Suprapubic skin (tissue), 4 donors: ENCODE data around the gene RNF121. TPM values are rescaled to one million over a fixed set of nuclear protein-coding genes. Genes with fewer than 3 reads are reported as not detected.

ENCODE experiments used
- DNase-seq, 2 donors: peaks; one replicate each; pipeline ENCODE4 v3.0.0-alpha.2; 2019; ENCODE audit warnings: low spot score in 2 of 2
- H3K27ac ChIP-seq: fragments of 200-600 bp; sonication (generic); one replicate; pipeline ENCODE4 v1.5.1; 2019
- H3K27me3 ChIP-seq: fragments of 200-600 bp; sonication (generic); one replicate; pipeline ENCODE4 v1.5.1; 2019
- H3K36me3 ChIP-seq: fragments of 200-600 bp; sonication (generic); one replicate; pipeline ENCODE4 v1.5.1; 2019
- H3K4me1 ChIP-seq: fragments of 200-600 bp; sonication (generic); one replicate; pipeline ENCODE4 v1.5.1; 2019
- H3K4me3 ChIP-seq: fragments of 200-600 bp; sonication (generic); one replicate; pipeline ENCODE4 v1.5.1; 2019; ENCODE audit warnings: mild to moderate bottlenecking
- H3K9me3 ChIP-seq: fragments of 200-600 bp; sonication (generic); one replicate; pipeline ENCODE4 v1.5.1; 2019
- EP300 ChIP-seq: sonication (generic); formaldehyde crosslinking; IDR thresholded peaks from one replicate; pipeline ENCODE4 v1.6.1; 2017; ENCODE audit warnings: antibody characterized with exemption
- POLR2A ChIP-seq, 2 donors: fragments of 450-650 bp; IDR thresholded peaks; one replicate each; pipeline ENCODE4 v1.6.1; 2017; ENCODE audit warnings: antibody characterized with exemption in 2 of 2, mild to moderate bottlenecking in 2 of 2, moderate library complexity in 2 of 2
- POLR2AphosphoS5 ChIP-seq, 3 donors: sonication (generic); formaldehyde crosslinking; IDR thresholded peaks; one replicate each; pipeline ENCODE4 v1.6.1; 2017; ENCODE audit warnings: antibody characterized with exemption in 3 of 3
- WGBS: methylation state at CpG from one replicate; pipeline ENCODE4 v1.1.5; 2018; 5-methylcytosine and 5-hydroxymethylcytosine counted together
- total RNA-seq, 4 donors: library from RNA; depleted of rRNA; stranded (reverse); fragments of >200 nt; gene quantifications; one replicate each; pipeline ENCODE4 v1.1.0, GENCODE V29; 2016
- TF ChIP-seq, protein P1 (sequence below), 2 donors: fragments of 200-600 bp in 1 of 2; fragments of 450-650 bp in 1 of 2; sonication (generic) in 1 of 2; IDR thresholded peaks; one replicate each; pipeline ENCODE4 v1.5.1; 2016 to 2019; ENCODE audit warnings: antibody characterized with exemption in 2 of 2, mild to moderate bottlenecking in 1 of 2, moderate library complexity in 1 of 2

The RNF121 gene
- total RNA-seq, 4 donors from 2014 or later = 19.6 to 36.0 (median 26.3) TPM

GRCh38 chr11:71947498-71947897, 18.7 kb downstream of the RNF121 start:
- no peaks in the 10 kb centered on the region for H3K27me3 ChIP-seq
- no peaks in the 10 kb centered on the region for H3K9me3 ChIP-seq
- H3K36me3 ChIP-seq = no peaks in the 10 kb centered on the region
- no peak overlapping the region for H3K27ac ChIP-seq
- TF ChIP-seq POLR2A (IDR thresholded peaks at IDR 0.05) = no peak
- no peak for TF ChIP-seq EP300
- TF ChIP-seq POLR2AphosphoS5 (IDR thresholded peaks at IDR 0.05) = no peak
- TF ChIP-seq, protein P1, sequence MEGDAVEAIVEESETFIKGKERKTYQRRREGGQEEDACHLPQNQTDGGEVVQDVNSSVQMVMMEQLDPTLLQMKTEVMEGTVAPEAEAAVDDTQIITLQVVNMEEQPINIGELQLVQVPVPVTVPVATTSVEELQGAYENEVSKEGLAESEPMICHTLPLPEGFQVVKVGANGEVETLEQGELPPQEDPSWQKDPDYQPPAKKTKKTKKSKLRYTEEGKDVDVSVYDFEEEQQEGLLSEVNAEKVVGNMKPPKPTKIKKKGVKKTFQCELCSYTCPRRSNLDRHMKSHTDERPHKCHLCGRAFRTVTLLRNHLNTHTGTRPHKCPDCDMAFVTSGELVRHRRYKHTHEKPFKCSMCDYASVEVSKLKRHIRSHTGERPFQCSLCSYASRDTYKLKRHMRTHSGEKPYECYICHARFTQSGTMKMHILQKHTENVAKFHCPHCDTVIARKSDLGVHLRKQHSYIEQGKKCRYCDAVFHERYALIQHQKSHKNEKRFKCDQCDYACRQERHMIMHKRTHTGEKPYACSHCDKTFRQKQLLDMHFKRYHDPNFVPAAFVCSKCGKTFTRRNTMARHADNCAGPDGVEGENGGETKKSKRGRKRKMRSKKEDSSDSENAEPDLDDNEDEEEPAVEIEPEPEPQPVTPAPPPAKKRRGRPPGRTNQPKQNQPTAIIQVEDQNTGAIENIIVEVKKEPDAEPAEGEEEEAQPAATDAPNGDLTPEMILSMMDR (IDR thresholded peaks at IDR 0.05) = no peak
- H3K4me1 ChIP-seq = no peaks in the 10 kb centered on the region
- 89% methylated on average over 3 of the region's 3 CpGs for WGBS
- no peak overlapping the region for H3K4me3 ChIP-seq
- DNase-seq = no peak

DNA sequence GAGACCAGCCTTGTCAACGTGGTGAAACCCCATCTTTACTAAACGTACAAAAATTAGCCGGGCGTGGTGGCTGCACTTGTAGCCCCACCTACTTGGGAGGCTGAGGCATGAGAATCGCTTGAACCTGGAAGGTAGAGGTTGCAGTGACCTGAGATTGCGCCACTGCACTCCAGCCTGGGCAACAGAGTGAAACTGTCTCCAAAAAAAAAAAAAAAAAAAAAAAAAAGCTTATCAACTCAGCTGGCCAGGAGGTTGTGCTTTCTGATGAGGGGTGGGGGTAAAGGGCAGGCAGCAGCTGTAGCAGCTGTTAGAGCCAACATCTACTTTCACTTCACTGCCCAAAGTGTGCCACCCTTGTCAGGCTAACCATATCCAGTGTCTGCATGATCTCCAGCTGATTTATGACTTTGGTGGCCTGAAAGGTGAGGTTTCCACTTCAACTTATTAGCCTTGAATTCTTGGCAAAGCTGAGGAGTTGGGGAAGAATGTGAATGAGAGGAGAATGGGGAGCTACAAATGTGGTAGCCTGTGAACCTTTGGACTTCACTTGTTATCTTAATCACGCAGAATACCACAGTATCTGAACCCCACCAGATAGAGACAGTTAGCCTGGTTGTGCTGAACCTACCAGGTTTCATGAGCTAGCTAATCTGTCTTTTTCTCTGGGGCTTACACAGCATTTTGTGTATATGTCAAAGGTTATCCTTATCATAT, 19.6 kb downstream of the RNF121 start:
- no peak overlapping the region for H3K4me3 ChIP-seq
- no peaks in the 10 kb centered on the region for H3K36me3 ChIP-seq
- H3K27me3 ChIP-seq = no peaks in the 10 kb centered on the region
- no peak for DNase-seq
- no peak overlapping the region for H3K27ac ChIP-seq
- H3K4me1 ChIP-seq = no peaks in the 10 kb centered on the region
- no peaks in the 10 kb centered on the region for H3K9me3 ChIP-seq
- TF ChIP-seq, protein P1 (IDR thresholded peaks at IDR 0.05) = no peak
- TF ChIP-seq POLR2AphosphoS5 (IDR thresholded peaks at IDR 0.05) = no peak
- no peak for TF ChIP-seq POLR2A (IDR thresholded peaks at IDR 0.05)
- TF ChIP-seq EP300 = no peak
- WGBS = 86% methylated on average over 7 of the region's 7 CpGs

GRCh38 chr11:71949034-71949433, 20.2 kb downstream of the RNF121 start:
- 90% methylated on average over 6 of the region's 6 CpGs for WGBS
- DNase-seq = no peak
- no peaks in the 10 kb centered on the region for H3K27me3 ChIP-seq
- TF ChIP-seq EP300 (no peak), POLR2AphosphoS5 (IDR thresholded peaks at IDR 0.05) (no peak), POLR2A (IDR thresholded peaks at IDR 0.05) (no peak)
- TF ChIP-seq, protein P1 (IDR thresholded peaks at IDR 0.05) = no peak
- no peak overlapping the region for H3K27ac ChIP-seq
- H3K9me3 ChIP-seq = no peaks in the 10 kb centered on the region
- H3K4me1 ChIP-seq = no peaks in the 10 kb centered on the region
- no peaks in the 10 kb centered on the region for H3K36me3 ChIP-seq
- H3K4me3 ChIP-seq = no peak overlapping the region

DNA sequence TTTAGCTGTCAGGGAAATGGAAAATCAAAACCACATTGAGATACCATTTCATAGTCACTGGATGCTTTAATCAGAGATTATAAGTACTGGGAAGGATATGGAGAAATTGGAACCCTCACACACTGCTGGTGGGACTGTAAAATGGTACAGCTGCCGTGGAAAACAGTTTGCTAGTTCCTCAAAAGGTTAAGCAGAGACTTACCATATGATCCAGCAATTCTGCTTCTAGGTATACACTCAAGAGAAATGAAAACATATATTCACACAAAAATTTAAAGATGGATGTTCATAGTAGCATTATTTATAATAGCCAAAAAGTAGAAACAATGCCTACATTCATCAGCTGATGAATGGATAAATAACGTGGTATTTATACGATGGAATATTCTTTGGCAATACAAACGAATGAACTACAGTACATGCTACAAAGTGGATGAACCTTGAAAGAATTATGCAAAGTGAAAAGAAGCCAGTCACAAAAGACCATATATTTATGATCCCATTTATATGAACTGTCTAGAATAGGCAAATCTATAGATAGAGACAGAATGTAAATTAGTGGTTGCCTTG, 23.0 kb downstream of the RNF121 start:
- WGBS = 81% methylated on average over 4 of the region's 4 CpGs
- Histone ChIP-seq H3K9me3 (no peaks in the 10 kb centered on the region), H3K4me3 (no peak overlapping the region), H3K27ac (no peak overlapping the region), H3K4me1 (no peaks in the 10 kb centered on the region), H3K27me3 (no peaks in the 10 kb centered on the region), H3K36me3 (no peaks in the 10 kb centered on the region)
- TF ChIP-seq POLR2A (IDR thresholded peaks at IDR 0.05) (no peak), POLR2AphosphoS5 (IDR thresholded peaks at IDR 0.05) (no peak)
- TF ChIP-seq, protein P1 (IDR thresholded peaks at IDR 0.05) = no peak
- DNase-seq = no peak

DNA sequence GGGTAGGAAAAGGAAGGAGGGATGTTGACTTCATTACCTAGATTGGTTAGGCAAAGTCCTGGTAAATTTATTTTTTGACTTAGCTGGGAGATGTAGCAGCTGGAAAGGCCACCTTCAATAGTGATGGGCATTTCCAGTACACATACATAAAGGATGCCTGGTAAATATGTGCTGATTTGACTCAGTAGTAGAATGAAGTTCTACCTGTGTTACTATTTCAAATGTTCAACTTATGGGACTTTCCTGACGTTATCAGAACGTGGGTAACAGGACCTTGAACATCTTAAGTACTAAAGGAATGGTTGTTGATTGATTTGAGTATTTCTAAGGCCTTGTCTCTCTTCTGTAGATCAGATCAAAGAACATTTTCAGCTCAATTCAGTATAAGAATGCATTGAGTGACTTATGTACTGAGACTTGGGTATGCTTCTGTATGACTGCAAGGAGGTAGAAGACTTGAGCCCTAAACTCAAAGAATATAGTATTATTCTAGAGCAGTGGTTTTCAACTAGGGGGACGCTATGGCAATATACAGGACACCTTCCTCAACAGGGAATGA, 27.1 kb downstream of the RNF121 start:
- Histone ChIP-seq H3K36me3 (peaks cover 13% of the 10 kb centered on the region), H3K4me1 (no peaks in the 10 kb centered on the region), H3K27me3 (no peaks in the 10 kb centered on the region), H3K4me3 (no peak overlapping the region), H3K27ac (no peak overlapping the region), H3K9me3 (no peaks in the 10 kb centered on the region)
- TF ChIP-seq POLR2AphosphoS5 (IDR thresholded peaks at IDR 0.05) = no peak
- TF ChIP-seq, protein P1 (IDR thresholded peaks at IDR 0.05) = no peak
- TF ChIP-seq POLR2A (IDR thresholded peaks at IDR 0.05) = no peak
- TF ChIP-seq EP300 = no peak
- DNase-seq = no peak
- 60% methylated on average over 3 of the region's 3 CpGs for WGBS
